Measurements from ENCODE around the gene FAM204A. TPM values are rescaled to one million over a fixed set of nuclear protein-coding genes. Genes with fewer than 3 reads are reported as not detected.
A peak's percentile ranks its signal among the peaks of the same experiment; 100 is the strongest.

The FAM204A gene
- total and polyA plus RNA-seq, 3 experiments from 2014 or later = 66.3 to 106 (median 71.6) TPM

GRCh38 chr10:118342638-118343020 is 505 bp upstream of the FAM204A start:
- H3K4me3 ChIP-seq (ENCODE audit: low read length) = peak overlapping the region; percentile 85
- peaks cover 44 to 62% (median 62%) of the 10 kb centered on the region in 3 donors for H3K4me1 Mint-ChIP-seq
- ChIA-PET CTCF (no interaction called here), POLR2A (no interaction called here)
- H3K9me3 Mint-ChIP-seq = peaks cover 0 to 3% (median 0%) of the 10 kb centered on the region in 5 donors
- no peaks in the 10 kb centered on the region for H3K9me3 ChIP-seq (ENCODE audit: low read length)
- H3K4me1 ChIP-seq (ENCODE audit: insufficient read depth, low read length) = peaks cover 35% of the 10 kb centered on the region
- peak overlapping the region; percentile 88 to 99 (median 91) for H3K4me3 Mint-ChIP-seq
- no peaks in the 10 kb centered on the region for H3K36me3 ChIP-seq (ENCODE audit: insufficient read depth, low read length)
- H3K36me3 Mint-ChIP-seq = peaks cover 0 to 27% (median 0%) of the 10 kb centered on the region in 3 donors
- peak overlapping the region; percentile 86 to 99 (median 96) for H3K27ac Mint-ChIP-seq
- no peaks in the 10 kb centered on the region for H3K27me3 ChIP-seq (ENCODE audit: insufficient read depth, low read length, poor library complexity, severe bottlenecking)
- DNase-seq = peak in 1 of 5 donors; percentile 45
- H3K27me3 Mint-ChIP-seq = peaks cover 0 to 2% of the 10 kb centered on the region in 2 donors
- peak overlapping the region; percentile 78 for H3K27ac ChIP-seq (ENCODE audit: low read depth, low read length)

- Histone ChIP-seq H3K9me3 (ENCODE audit: low read length) (no peaks in the 10 kb centered on the region), H3K27me3 (ENCODE audit: insufficient read depth, low read length, poor library complexity, severe bottlenecking) (no peaks in the 10 kb centered on the region), H3K36me3 (ENCODE audit: insufficient read depth, low read length) (no peaks in the 10 kb centered on the region), H3K4me1 (ENCODE audit: insufficient read depth, low read length) (peaks cover 35% of the 10 kb centered on the region), H3K4me3 (ENCODE audit: low read length) (no peak overlapping the region), H3K27ac (ENCODE audit: low read depth, low read length) (no peak overlapping the region)
- Mint-ChIP-seq H3K4me3 (peak overlapping the region; percentile 40 to 98 (median 89)), H3K9me3 (peaks cover 0 to 3% (median 0%) of the 10 kb centered on the region in 5 donors), H3K27ac (peak overlapping the region in 6 of 8 donors; percentile 20 to 88 (median 77)), H3K36me3 (peaks cover 0 to 44% (median 5%) of the 10 kb centered on the region in 3 donors), H3K27me3 (peaks cover 0 to 2% of the 10 kb centered on the region in 2 donors), H3K4me1 (peaks cover 49 to 74% (median 68%) of the 10 kb centered on the region in 3 donors)
- ChIA-PET POLR2A (no interaction called here), CTCF (no interaction called here)
- no peak for DNase-seq
Observed at GRCh38 chr10:118340486-118340885, 1.6 kb downstream of the FAM204A start.

GRCh38 chr10:118339111-118339510 is 3.0 kb downstream of the FAM204A start:
- peak overlapping the region in 3 of 7 donors; percentile 8 to 91 (median 23) for H3K4me3 Mint-ChIP-seq
- H3K4me1 Mint-ChIP-seq = peaks cover 51 to 77% (median 73%) of the 10 kb centered on the region in 3 donors
- no peaks in the 10 kb centered on the region for H3K9me3 ChIP-seq (ENCODE audit: low read length)
- H3K27ac Mint-ChIP-seq = peak overlapping the region in 2 of 8 donors; percentile 47 to 83
- H3K9me3 Mint-ChIP-seq = peaks cover 0 to 3% (median 0%) of the 10 kb centered on the region in 5 donors
- ChIA-PET POLR2A (no interaction called here), CTCF (no interaction called here)
- H3K27me3 ChIP-seq (ENCODE audit: insufficient read depth, low read length, poor library complexity, severe bottlenecking) = no peaks in the 10 kb centered on the region
- no peak overlapping the region for H3K27ac ChIP-seq (ENCODE audit: low read depth, low read length)
- H3K27me3 Mint-ChIP-seq = peaks cover 0 to 2% of the 10 kb centered on the region in 2 donors
- no peak for DNase-seq
- H3K36me3 ChIP-seq (ENCODE audit: insufficient read depth, low read length) = peaks cover 6% of the 10 kb centered on the region
- no peak overlapping the region for H3K4me3 ChIP-seq (ENCODE audit: low read length)
- peaks cover 35% of the 10 kb centered on the region for H3K4me1 ChIP-seq (ENCODE audit: insufficient read depth, low read length)
- H3K36me3 Mint-ChIP-seq = peaks cover 0 to 57% (median 10%) of the 10 kb centered on the region in 3 donors

GRCh38 chr10:118337356-118337755 is 4.8 kb downstream of the FAM204A start:
- peaks cover 0 to 3% (median 0%) of the 10 kb centered on the region in 5 donors for H3K9me3 Mint-ChIP-seq
- no peak overlapping the region for H3K4me3 Mint-ChIP-seq
- Histone ChIP-seq H3K9me3 (ENCODE audit: low read length) (no peaks in the 10 kb centered on the region), H3K36me3 (ENCODE audit: insufficient read depth, low read length) (peaks cover 7% of the 10 kb centered on the region), H3K4me1 (ENCODE audit: insufficient read depth, low read length) (peaks cover 26% of the 10 kb centered on the region), H3K27ac (ENCODE audit: low read depth, low read length) (no peak overlapping the region), H3K27me3 (ENCODE audit: insufficient read depth, low read length, poor library complexity, severe bottlenecking) (no peaks in the 10 kb centered on the region), H3K4me3 (ENCODE audit: low read length) (no peak overlapping the region)
- H3K27ac Mint-ChIP-seq = peak overlapping the region in 2 of 8 donors; percentile 35 to 70
- CTCF ChIA-PET = no interaction called here
- POLR2A ChIA-PET = no interaction called here
- no peak for DNase-seq
- H3K4me1 Mint-ChIP-seq = peaks cover 50 to 77% (median 58%) of the 10 kb centered on the region in 3 donors
- peaks cover 0 to 74% (median 12%) of the 10 kb centered on the region in 3 donors for H3K36me3 Mint-ChIP-seq
- H3K27me3 Mint-ChIP-seq = peaks cover 0 to 2% of the 10 kb centered on the region in 2 donors

GRCh38 chr10:118333871-118334270 is 8.3 kb downstream of the FAM204A start:
- Mint-ChIP-seq H3K4me1 (peaks cover 27 to 49% (median 27%) of the 10 kb centered on the region in 3 donors), H3K9me3 (no peaks in the 10 kb centered on the region), H3K4me3 (no peak overlapping the region), H3K36me3 (peaks cover 0 to 82% (median 21%) of the 10 kb centered on the region in 3 donors), H3K27me3 (no peaks in the 10 kb centered on the region), H3K27ac (peak overlapping the region in 2 of 8 donors; percentile 14 to 23)
- no peaks in the 10 kb centered on the region for H3K9me3 ChIP-seq (ENCODE audit: low read length)
- H3K4me1 ChIP-seq (ENCODE audit: insufficient read depth, low read length) = no peaks in the 10 kb centered on the region
- peaks cover 28% of the 10 kb centered on the region for H3K36me3 ChIP-seq (ENCODE audit: insufficient read depth, low read length)
- H3K27me3 ChIP-seq (ENCODE audit: insufficient read depth, low read length, poor library complexity, severe bottlenecking) = no peaks in the 10 kb centered on the region
- no peak overlapping the region for H3K4me3 ChIP-seq (ENCODE audit: low read length)
- CTCF ChIA-PET = no interaction called here
- no peak overlapping the region for H3K27ac ChIP-seq (ENCODE audit: low read depth, low read length)
- DNase-seq = no peak
- POLR2A ChIA-PET = no interaction called here

- H3K27ac Mint-ChIP-seq = peak overlapping the region in 4 of 8 donors; percentile 35 to 81 (median 63)
- no peak overlapping the region for H3K4me3 Mint-ChIP-seq
- H3K4me1 Mint-ChIP-seq = peaks cover 19 to 42% (median 23%) of the 10 kb centered on the region in 3 donors
- POLR2A ChIA-PET = no interaction called here
- H3K36me3 ChIP-seq (ENCODE audit: insufficient read depth, low read length) = peaks cover 32% of the 10 kb centered on the region
- no peaks in the 10 kb centered on the region for H3K9me3 Mint-ChIP-seq
- no peak overlapping the region for H3K4me3 ChIP-seq (ENCODE audit: low read length)
- DNase-seq = no peak
- no peak overlapping the region for H3K27ac ChIP-seq (ENCODE audit: low read depth, low read length)
- CTCF ChIA-PET = no interaction called here
- no peaks in the 10 kb centered on the region for H3K4me1 ChIP-seq (ENCODE audit: insufficient read depth, low read length)
- H3K27me3 Mint-ChIP-seq = no peaks in the 10 kb centered on the region
- H3K36me3 Mint-ChIP-seq = peaks cover 0 to 83% (median 24%) of the 10 kb centered on the region in 3 donors
- no peaks in the 10 kb centered on the region for H3K27me3 ChIP-seq (ENCODE audit: insufficient read depth, low read length, poor library complexity, severe bottlenecking)
- H3K9me3 ChIP-seq (ENCODE audit: low read length) = no peaks in the 10 kb centered on the region
Observed at GRCh38 chr10:118332948-118333710, 9.0 kb downstream of the FAM204A start.

GRCh38 chr10:118332236-118332635 is 9.9 kb downstream of the FAM204A start:
- Mint-ChIP-seq H3K9me3 (no peaks in the 10 kb centered on the region), H3K4me3 (peak overlapping the region in 1 of 7 donors; percentile 22), H3K27me3 (no peaks in the 10 kb centered on the region), H3K36me3 (peaks cover 0 to 84% (median 24%) of the 10 kb centered on the region in 3 donors), H3K27ac (peak overlapping the region in 2 of 8 donors; percentile 34 to 75), H3K4me1 (peaks cover 10 to 36% (median 15%) of the 10 kb centered on the region in 3 donors)
- DNase-seq = no peak
- H3K4me1 ChIP-seq (ENCODE audit: insufficient read depth, low read length) = no peaks in the 10 kb centered on the region
- no peaks in the 10 kb centered on the region for H3K27me3 ChIP-seq (ENCODE audit: insufficient read depth, low read length, poor library complexity, severe bottlenecking)
- CTCF ChIA-PET = no interaction called here
- H3K27ac ChIP-seq (ENCODE audit: low read depth, low read length) = no peak overlapping the region
- peaks cover 38% of the 10 kb centered on the region for H3K36me3 ChIP-seq (ENCODE audit: insufficient read depth, low read length)
- H3K4me3 ChIP-seq (ENCODE audit: low read length) = no peak overlapping the region
- POLR2A ChIA-PET = no interaction called here
- H3K9me3 ChIP-seq (ENCODE audit: low read length) = no peaks in the 10 kb centered on the region

- Mint-ChIP-seq H3K36me3 (peaks cover 0 to 84% (median 19%) of the 10 kb centered on the region in 3 donors), H3K27ac (peak overlapping the region in 3 of 8 donors; percentile 24 to 80 (median 38)), H3K9me3 (no peaks in the 10 kb centered on the region), H3K4me1 (peaks cover 8 to 27% (median 14%) of the 10 kb centered on the region in 3 donors), H3K27me3 (no peaks in the 10 kb centered on the region), H3K4me3 (no peak overlapping the region)
- Histone ChIP-seq H3K27ac (ENCODE audit: low read depth, low read length) (no peak overlapping the region), H3K36me3 (ENCODE audit: insufficient read depth, low read length) (peaks cover 41% of the 10 kb centered on the region), H3K4me1 (ENCODE audit: insufficient read depth, low read length) (no peaks in the 10 kb centered on the region), H3K27me3 (ENCODE audit: insufficient read depth, low read length, poor library complexity, severe bottlenecking) (no peaks in the 10 kb centered on the region), H3K4me3 (ENCODE audit: low read length) (no peak overlapping the region), H3K9me3 (ENCODE audit: low read length) (no peaks in the 10 kb centered on the region)
- ChIA-PET CTCF (no interaction called here), POLR2A (no interaction called here)
- DNase-seq = no peak
Observed at GRCh38 chr10:118330295-118331076, 11.6 kb downstream of the FAM204A start.
